CD14-positive monocyte (primary cell): ENCODE results near the gene CXCR5. TPM values are rescaled to one million over a fixed set of nuclear protein-coding genes. Genes with fewer than 3 reads are reported as not detected.

Experiments used
- DNase-seq, 3 donors: peaks; one replicate each; pipeline ENCODE4 v3.0.0-alpha.2; 2011 to 2022
- H2AFZ ChIP-seq: 2 replicates; pipeline ENCODE4 v1.6.0; 2012; ENCODE audit warnings: mild to moderate bottlenecking, low read depth, low read length, inconsistent platforms; ENCODE audit not compliant: insufficient read depth, poor library complexity, severe bottlenecking
- H3K27ac ChIP-seq, 2 donors: 1 replicate in 1 of 2; 2 replicates in 1 of 2; pipeline ENCODE4 v1.5.1; 2012 to 2013; ENCODE audit warnings: low read length in 2 of 2, control low read depth in 1 of 2, inconsistent platforms in 1 of 2, low read depth in 1 of 2, mild to moderate bottlenecking in 1 of 2
- H3K27me3 ChIP-seq, 2 donors: one replicate each; pipeline versions ENCODE4 v1.6.0 to v1.6.1; 2011 to 2013; ENCODE audit warnings: low read length in 2 of 2; ENCODE audit not compliant: control insufficient read depth in 2 of 2, insufficient read depth in 2 of 2
- H3K36me3 ChIP-seq, 2 donors: replicated peaks in 1 of 2; 1 replicate in 1 of 2; 2 replicates in 1 of 2; pipeline versions ENCODE4 v1.5.1 to v1.6.1; 2012 to 2013; ENCODE audit warnings: low read length in 2 of 2, control low read depth in 1 of 2, inconsistent platforms in 1 of 2, mild to moderate bottlenecking in 1 of 2; ENCODE audit not compliant: insufficient read depth in 2 of 2, control insufficient read depth in 1 of 2
- H3K4me1 ChIP-seq, 2 donors: 1 replicate in 1 of 2; 2 replicates in 1 of 2; pipeline versions ENCODE4 v1.5.1 to v1.6.1; 2012 to 2013; ENCODE audit warnings: low read length in 2 of 2, control low read depth in 1 of 2, inconsistent platforms in 1 of 2, mild to moderate bottlenecking in 1 of 2, moderate library complexity in 1 of 2; ENCODE audit not compliant: insufficient read depth in 2 of 2, control insufficient read depth in 1 of 2
- H3K4me2 ChIP-seq: replicated peaks from 2 replicates; pipeline ENCODE3; 2012; ENCODE audit warnings: low read length, moderate library complexity, mild to moderate bottlenecking; ENCODE audit not compliant: poor library complexity, severe bottlenecking; ENCODE audit errors: extremely low read depth
- H3K4me3 ChIP-seq, 3 experiments: fragments of 200-600 bp in 1 of 3; sonication (generic) in 1 of 3; replicated peaks in 1 of 3; 1 replicate in 2 of 3; 2 replicates in 1 of 3; pipeline ENCODE4 v1.5.1; 2011 to 2013; ENCODE audit warnings: low read length in 3 of 3, mild to moderate bottlenecking in 3 of 3, control low read depth in 2 of 3, low read depth in 2 of 3, inconsistent platforms in 1 of 3, moderate library complexity in 1 of 3
- H3K79me2 ChIP-seq: 2 replicates; pipeline ENCODE4 v1.6.0; 2012; ENCODE audit warnings: mild to moderate bottlenecking, control low read depth, inconsistent platforms, low read length, moderate library complexity; ENCODE audit not compliant: insufficient read depth
- H3K9ac ChIP-seq: 2 replicates; pipeline ENCODE4 v1.6.0; 2017; ENCODE audit warnings: low read length, mild to moderate bottlenecking; ENCODE audit not compliant: insufficient read depth, poor library complexity, severe bottlenecking
- H3K9me3 ChIP-seq, 2 donors: replicated peaks in 1 of 2; 1 replicate in 1 of 2; 2 replicates in 1 of 2; pipeline versions ENCODE4 v1.5.1 to v1.6.1; 2012 to 2013; ENCODE audit warnings: low read length in 2 of 2, control low read depth in 1 of 2; ENCODE audit not compliant: control insufficient read depth in 1 of 2, insufficient read depth in 1 of 2
- H4K20me1 ChIP-seq: 2 replicates; pipeline ENCODE4 v1.6.0; 2012; ENCODE audit warnings: mild to moderate bottlenecking, low read length, control low read depth, moderate library complexity; ENCODE audit not compliant: insufficient read depth
- H3K27ac Mint-ChIP-seq, 7 donors: one replicate each; pipeline ENCODE4 v1.8.0; 2020; ENCODE audit warnings: mild to moderate bottlenecking in 7 of 7, mixed read lengths in 7 of 7, moderate library complexity in 6 of 7, inconsistent platforms in 2 of 7
- H3K27me3 Mint-ChIP-seq, 3 donors: one replicate each; pipeline ENCODE4 v1.8.0; 2021 to 2022; ENCODE audit warnings: low read depth in 3 of 3, mild to moderate bottlenecking in 3 of 3, mixed read lengths in 3 of 3, moderate library complexity in 3 of 3, inconsistent platforms in 1 of 3
- H3K36me3 Mint-ChIP-seq, 2 donors: one replicate each; pipeline ENCODE4 v1.8.0; 2020; ENCODE audit warnings: mixed read lengths in 2 of 2, inconsistent platforms in 1 of 2, mild to moderate bottlenecking in 1 of 2
- H3K4me1 Mint-ChIP-seq: one replicate; pipeline ENCODE4 v1.8.0; 2020; ENCODE audit warnings: mild to moderate bottlenecking, mixed read lengths
- H3K4me3 Mint-ChIP-seq, 2 donors: one replicate each; pipeline ENCODE4 v1.8.0; 2020; ENCODE audit warnings: mild to moderate bottlenecking in 2 of 2, mixed read lengths in 2 of 2, moderate library complexity in 1 of 2
- H3K9me3 Mint-ChIP-seq, 7 donors: one replicate each; pipeline ENCODE4 v1.8.0; 2020 to 2022; ENCODE audit warnings: mixed read lengths in 7 of 7, mild to moderate bottlenecking in 6 of 7, moderate library complexity in 6 of 7, inconsistent platforms in 2 of 7
- WGBS: methylation state at CpG from one replicate; pipeline ENCODE4 v1.1.5; 2013; ENCODE audit warnings: missing lambda C conversion rate; ENCODE audit not compliant: insufficient coverage; 5-methylcytosine and 5-hydroxymethylcytosine counted together
- intact Hi-C, 2 donors: fragments of 100-400 bp; cut with micrococcal nuclease; formaldehyde crosslinking; loops; one replicate each; pipeline versions ENCODE4 v1.15.0 to v1.15.1; 2023
- polyA plus RNA-seq, 3 donors: library from polyadenylated mRNA; depleted of rRNA in 1 of 3; unstranded in 2 of 3; stranded (reverse) in 1 of 3; fragments of 300-500 nt in 2 of 3; fragments of >200 nt in 1 of 3; fragmentation: Illumina TruSeq in 2 of 3; gene quantifications; 1 replicate in 2 of 3; 2 replicates in 1 of 3; pipeline ENCODE4 v1.2.3, GENCODE V29; 2012 to 2021
- small RNA-seq: library from RNA; depleted of rRNA; stranded (forward); fragments of <200 nt; gene quantifications from one replicate; pipeline ENCODE3, GENCODE V24; 2012; ENCODE audit warnings: low read depth; ENCODE audit not compliant: insufficient read length
- TF ChIP-seq, protein P1 (sequence below): fragments of 200-600 bp; IDR thresholded peaks from one replicate; pipeline ENCODE4 v1.8.0; 2022; ENCODE audit warnings: antibody characterized with exemption, mild to moderate bottlenecking

CXCR5 gene
- polyA plus RNA-seq, 3 donors, result 0.08 to 0.31 (median 0.09) TPM

- no peak overlapping the region for H3K4me3 ChIP-seq
- intact Hi-C loops, result no loop called here
- WGBS, result no CpG with 5 or more reads among the region's 2 CpGs
- H2AFZ ChIP-seq, result no peak overlapping the region
- H3K27me3 Mint-ChIP-seq, result peaks cover 2 to 8% (median 2%) of the 10 kb centered on the region in 3 donors
- H3K9ac ChIP-seq, result no peak overlapping the region
- TF ChIP-seq, protein P1, sequence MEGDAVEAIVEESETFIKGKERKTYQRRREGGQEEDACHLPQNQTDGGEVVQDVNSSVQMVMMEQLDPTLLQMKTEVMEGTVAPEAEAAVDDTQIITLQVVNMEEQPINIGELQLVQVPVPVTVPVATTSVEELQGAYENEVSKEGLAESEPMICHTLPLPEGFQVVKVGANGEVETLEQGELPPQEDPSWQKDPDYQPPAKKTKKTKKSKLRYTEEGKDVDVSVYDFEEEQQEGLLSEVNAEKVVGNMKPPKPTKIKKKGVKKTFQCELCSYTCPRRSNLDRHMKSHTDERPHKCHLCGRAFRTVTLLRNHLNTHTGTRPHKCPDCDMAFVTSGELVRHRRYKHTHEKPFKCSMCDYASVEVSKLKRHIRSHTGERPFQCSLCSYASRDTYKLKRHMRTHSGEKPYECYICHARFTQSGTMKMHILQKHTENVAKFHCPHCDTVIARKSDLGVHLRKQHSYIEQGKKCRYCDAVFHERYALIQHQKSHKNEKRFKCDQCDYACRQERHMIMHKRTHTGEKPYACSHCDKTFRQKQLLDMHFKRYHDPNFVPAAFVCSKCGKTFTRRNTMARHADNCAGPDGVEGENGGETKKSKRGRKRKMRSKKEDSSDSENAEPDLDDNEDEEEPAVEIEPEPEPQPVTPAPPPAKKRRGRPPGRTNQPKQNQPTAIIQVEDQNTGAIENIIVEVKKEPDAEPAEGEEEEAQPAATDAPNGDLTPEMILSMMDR, result no peak
- no peak overlapping the region for H3K4me3 Mint-ChIP-seq
- no peaks in the 10 kb centered on the region for H3K36me3 ChIP-seq
- no peak overlapping the region for H3K27ac ChIP-seq
- no peak overlapping the region for H3K27ac Mint-ChIP-seq
- H4K20me1 ChIP-seq, result no peaks in the 10 kb centered on the region
- H3K27me3 ChIP-seq, result peaks cover 0 to 2% of the 10 kb centered on the region in 2 donors
- no peaks in the 10 kb centered on the region for H3K4me1 Mint-ChIP-seq
- no peaks in the 10 kb centered on the region for H3K9me3 ChIP-seq
- no peak overlapping the region for H3K4me2 ChIP-seq
- H3K79me2 ChIP-seq, result no peaks in the 10 kb centered on the region
- DNase-seq, result no peak
- no peaks in the 10 kb centered on the region for H3K36me3 Mint-ChIP-seq
- no peaks in the 10 kb centered on the region for H3K4me1 ChIP-seq
- H3K9me3 Mint-ChIP-seq, result no peaks in the 10 kb centered on the region
Observed at GRCh38 chr11:118947091-118947490, 63.4 kb downstream of the CXCR5 start.

Small RNA genes lying within 50 kb of the gene (small RNA-seq; reads per million reads assigned to genes)
- gene MIR4492 (not detected), gene RF00019 (not detected), gene RN7SL688P (not detected)

Other genes with a start within 250 kb of the CXCR5 start
- gene TREH, start 204.2 kb upstream of the CXCR5 start, polyA plus RNA-seq, result not detected
- 10 to 100 TPM; 17.8 to 31.9 (median 28.0) TPM for gene DDX6, start 92.7 kb upstream of the CXCR5 start, polyA plus RNA-seq
- gene BCL9L, start 42.0 kb downstream of the CXCR5 start, polyA plus RNA-seq, result 1 to 10 TPM in 2 of 3 donors, under 1 TPM in 1; 0.11 to 6.8 (median 1.8) TPM
- gene UPK2, start 72.4 kb downstream of the CXCR5 start, polyA plus RNA-seq, result not detected
- gene FOXR1, start 87.9 kb downstream of the CXCR5 start, polyA plus RNA-seq, result not detected
- gene CENATAC, start 114.2 kb downstream of the CXCR5 start, polyA plus RNA-seq, result 10 to 100 TPM in 1 of 3 donors, 1 to 10 TPM in 2; 2.7 to 47.8 (median 4.1) TPM
- gene RPS25, start 134.5 kb downstream of the CXCR5 start, polyA plus RNA-seq, result 1,000 to 10,000 TPM; 1,137 to 1,336 (median 1,264) TPM
- gene TRAPPC4, start 134.9 kb downstream of the CXCR5 start, polyA plus RNA-seq, result 10 to 100 TPM; 46.9 to 54.5 (median 50.0) TPM
- 1 to 10 TPM; 5.9 to 8.0 (median 7.2) TPM for gene SLC37A4, start 147.0 kb downstream of the CXCR5 start, polyA plus RNA-seq
- 10 to 100 TPM in 1 of 3 donors, 1 to 10 TPM in 2; 8.4 to 34.9 (median 8.6) TPM for gene HYOU1, start 173.3 kb downstream of the CXCR5 start, polyA plus RNA-seq
- gene VPS11, start 183.9 kb downstream of the CXCR5 start, polyA plus RNA-seq, result 10 to 100 TPM; 28.6 to 56.6 (median 43.3) TPM
- gene HMBS, start 201.0 kb downstream of the CXCR5 start, polyA plus RNA-seq, result 10 to 100 TPM; 21.1 to 26.4 (median 25.2) TPM
- gene DPAGT1, start 218.0 kb downstream of the CXCR5 start, polyA plus RNA-seq, result 10 to 100 TPM; 37.0 to 54.2 (median 39.7) TPM
- 10 to 100 TPM in 1 of 3 donors, 1 to 10 TPM in 2; 3.8 to 60.2 (median 6.4) TPM for gene C2CD2L, start 223.5 kb downstream of the CXCR5 start, polyA plus RNA-seq
- 10 to 100 TPM in 1 of 3 donors, 1 to 10 TPM in 2; 8.0 to 43.0 (median 8.6) TPM for gene HINFP, start 237.7 kb downstream of the CXCR5 start, polyA plus RNA-seq